B cell (primary cell): ENCODE data around the gene DNAJB6. TPM values are rescaled to one million over a fixed set of nuclear protein-coding genes. Genes with fewer than 3 reads are reported as not detected.

Experiments used
- ATAC-seq: fragments of 200-7000 bp; cut with Tn5 transposase; one replicate; pipeline ENCODE4 v1.10.0; 2021; ENCODE audit warnings: low read depth, mild to moderate bottlenecking, moderate number of reproducible peaks, moderate library complexity
- CTCF ChIA-PET: fragments of 350-600 bp; sonication (Branson Sonifier 250); formaldehyde crosslinking; loops from one replicate; lab custom pipeline; 2021; ENCODE audit warnings: antibody characterized with exemption, inconsistent platforms; lab: Charles Lee
- POLR2A ChIA-PET: fragments of 350-600 bp; sonication (Branson Sonifier 250); formaldehyde crosslinking; loops from one replicate; lab custom pipeline; 2021; ENCODE audit warnings: antibody characterized with exemption; lab: Charles Lee
- DNase-seq: peaks from one replicate; pipeline ENCODE4 v3.0.0; 2013
- H2AFZ ChIP-seq: 2 replicates; pipeline ENCODE4 v1.6.1; 2012; ENCODE audit warnings: mild to moderate bottlenecking, low read depth, low read length; ENCODE audit not compliant: insufficient read depth, poor library complexity, severe bottlenecking
- H3K27ac ChIP-seq, 2 donors: 1 replicate in 1 of 2; 2 replicates in 1 of 2; pipeline ENCODE4 v1.5.1; 2012 to 2013; ENCODE audit warnings: low read length in 2 of 2, mild to moderate bottlenecking in 2 of 2, moderate library complexity in 1 of 2
- H3K27me3 ChIP-seq, 4 experiments: fragments of 200-600 bp in 1 of 4; sonication (generic) in 1 of 4; replicated peaks in 1 of 4; 1 replicate in 2 of 4; 2 replicates in 2 of 4; pipeline versions ENCODE4 v1.6.1 to v1.7.0; 2013 to 2016; ENCODE audit warnings: low read length in 3 of 4, mild to moderate bottlenecking in 2 of 4, mixed read lengths in 1 of 4, moderate library complexity in 1 of 4; ENCODE audit not compliant: insufficient read depth in 4 of 4, control insufficient read depth in 3 of 4; ENCODE audit errors: control extremely low read depth in 1 of 4
- H3K36me3 ChIP-seq, 2 experiments: replicated peaks in 1 of 2; 1 replicate in 1 of 2; 2 replicates in 1 of 2; pipeline versions ENCODE4 v1.6.1 to v1.7.1; 2013; ENCODE audit warnings: low read length in 1 of 2; ENCODE audit not compliant: insufficient read depth in 2 of 2, control insufficient read depth in 1 of 2; ENCODE audit errors: control extremely low read depth in 1 of 2, extremely low read depth in 1 of 2
- H3K4me1 ChIP-seq, 2 donors: fragments of 200-600 bp in 1 of 2; sonication (generic) in 1 of 2; 1 replicate in 1 of 2; 2 replicates in 1 of 2; pipeline versions ENCODE4 v1.5.1 to v1.6.1; 2013 to 2017; ENCODE audit warnings: low read length in 2 of 2; ENCODE audit not compliant: control insufficient read depth in 2 of 2, insufficient read depth in 2 of 2
- H3K4me2 ChIP-seq: replicated peaks from 2 replicates; pipeline ENCODE3; 2012; ENCODE audit warnings: mild to moderate bottlenecking, low read depth, low read length; ENCODE audit not compliant: poor library complexity, severe bottlenecking
- H3K4me3 ChIP-seq, 5 experiments: fragments of 200-600 bp in 1 of 5; sonication (generic) in 1 of 5; 1 replicate in 3 of 5; 2 replicates in 2 of 5; pipeline versions ENCODE4 v1.5.1 to v1.7.0; 2011 to 2016; ENCODE audit warnings: low read length in 4 of 5, mild to moderate bottlenecking in 4 of 5, low read depth in 2 of 5, control low read depth in 1 of 5, moderate library complexity in 1 of 5; ENCODE audit not compliant: insufficient read depth in 1 of 5; ENCODE audit errors: control extremely low read depth in 1 of 5, extremely low read depth in 1 of 5
- H3K79me2 ChIP-seq: fragments of 200-600 bp; sonication (generic); one replicate; pipeline ENCODE4 v1.6.0; 2016; ENCODE audit warnings: low read length; ENCODE audit not compliant: control insufficient read depth, insufficient read depth
- H3K9ac ChIP-seq: fragments of 200-600 bp; sonication (generic); 2 replicates; pipeline ENCODE4 v1.6.1; 2017; ENCODE audit warnings: mild to moderate bottlenecking, low read length, moderate library complexity
- H3K9me3 ChIP-seq, 3 donors: one replicate each; pipeline versions ENCODE4 v1.6.1 to v1.7.1; 2013; ENCODE audit warnings: low read length in 2 of 3; ENCODE audit not compliant: control insufficient read depth in 2 of 3, insufficient read depth in 1 of 3; ENCODE audit errors: control extremely low read depth in 1 of 3
- H4K20me1 ChIP-seq: 2 replicates; pipeline ENCODE4 v1.6.0; 2012; ENCODE audit warnings: mild to moderate bottlenecking, low read length; ENCODE audit not compliant: insufficient read depth, control insufficient read depth, poor library complexity, severe bottlenecking
- H3K27ac Mint-ChIP-seq: one replicate; pipeline ENCODE4 v1.8.0; 2021; ENCODE audit warnings: mixed read lengths
- H3K27me3 Mint-ChIP-seq: one replicate; pipeline ENCODE4 v1.8.0; 2021; ENCODE audit warnings: mixed read lengths
- H3K4me1 Mint-ChIP-seq: one replicate; pipeline ENCODE4 v1.8.0; 2021; ENCODE audit warnings: mixed read lengths
- H3K4me3 Mint-ChIP-seq: one replicate; pipeline ENCODE4 v1.8.0; 2021; ENCODE audit warnings: mixed read lengths
- H3K9me3 Mint-ChIP-seq: one replicate; pipeline ENCODE4 v1.8.0; 2022; ENCODE audit warnings: mixed read lengths; ENCODE audit not compliant: insufficient read depth
- EZH2 ChIP-seq: IDR thresholded peaks from 2 replicates; pipeline ENCODE4 v1.6.1; 2012; ENCODE audit warnings: borderline replicate concordance, low read depth, mild to moderate bottlenecking, moderate library complexity, low read length; ENCODE audit not compliant: insufficient read depth, poor library complexity, severe bottlenecking
- WGBS: methylation state at CpG from one replicate; pipeline ENCODE4 v1.1.5; 2013; ENCODE audit warnings: missing lambda C conversion rate; ENCODE audit not compliant: insufficient coverage; 5-methylcytosine and 5-hydroxymethylcytosine counted together
- intact Hi-C: fragments of 100-400 bp; cut with micrococcal nuclease; formaldehyde crosslinking; loops from one replicate; pipeline ENCODE4 v1.10.0; 2022
- polyA plus RNA-seq: library from polyadenylated mRNA; depleted of rRNA; stranded (reverse); fragments of >200 nt; gene quantifications from 2 replicates; pipeline ENCODE4 v1.2.3, GENCODE V29; 2012
- total RNA-seq, 2 donors: library from RNA; stranded (reverse); fragments of 120-200 nt in 1 of 2; gene quantifications; 1 replicate in 1 of 2; 2 replicates in 1 of 2; pipeline versions ENCODE4 v1.2.3 to v1.2.4, GENCODE V29; 2013 to 2022
- TF ChIP-seq, protein P1 (sequence below): fragments of 200-600 bp; IDR thresholded peaks from one replicate; pipeline ENCODE4 v1.8.0; 2022; ENCODE audit warnings: antibody characterized with exemption, mild to moderate bottlenecking

Gene DNAJB6
- total and polyA plus RNA-seq, 2 donors (not counting 1 experiment from before 2014, with no cell fraction given) = 22.4 to 116 TPM

GRCh38 chr7:157439761-157440160 lies 103.0 kb downstream of the DNAJB6 start:
- TF ChIP-seq, protein P1, sequence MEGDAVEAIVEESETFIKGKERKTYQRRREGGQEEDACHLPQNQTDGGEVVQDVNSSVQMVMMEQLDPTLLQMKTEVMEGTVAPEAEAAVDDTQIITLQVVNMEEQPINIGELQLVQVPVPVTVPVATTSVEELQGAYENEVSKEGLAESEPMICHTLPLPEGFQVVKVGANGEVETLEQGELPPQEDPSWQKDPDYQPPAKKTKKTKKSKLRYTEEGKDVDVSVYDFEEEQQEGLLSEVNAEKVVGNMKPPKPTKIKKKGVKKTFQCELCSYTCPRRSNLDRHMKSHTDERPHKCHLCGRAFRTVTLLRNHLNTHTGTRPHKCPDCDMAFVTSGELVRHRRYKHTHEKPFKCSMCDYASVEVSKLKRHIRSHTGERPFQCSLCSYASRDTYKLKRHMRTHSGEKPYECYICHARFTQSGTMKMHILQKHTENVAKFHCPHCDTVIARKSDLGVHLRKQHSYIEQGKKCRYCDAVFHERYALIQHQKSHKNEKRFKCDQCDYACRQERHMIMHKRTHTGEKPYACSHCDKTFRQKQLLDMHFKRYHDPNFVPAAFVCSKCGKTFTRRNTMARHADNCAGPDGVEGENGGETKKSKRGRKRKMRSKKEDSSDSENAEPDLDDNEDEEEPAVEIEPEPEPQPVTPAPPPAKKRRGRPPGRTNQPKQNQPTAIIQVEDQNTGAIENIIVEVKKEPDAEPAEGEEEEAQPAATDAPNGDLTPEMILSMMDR = no peak
- no peak for TF ChIP-seq EZH2
- Histone ChIP-seq H2AFZ (no peak overlapping the region), H3K27me3 (no peaks in the 10 kb centered on the region), H3K36me3 (no peaks in the 10 kb centered on the region), H3K9ac (no peak overlapping the region), H3K4me1 (no peaks in the 10 kb centered on the region), H3K4me2 (no peak overlapping the region), H4K20me1 (no peaks in the 10 kb centered on the region), H3K4me3 (no peak overlapping the region), H3K27ac (no peak overlapping the region), H3K9me3 (peaks cover 0 to 8% (median 0%) of the 10 kb centered on the region in 3 donors), H3K79me2 (no peaks in the 10 kb centered on the region)
- CTCF ChIA-PET = no interaction called here
- intact Hi-C loops = no loop called here
- DNase-seq (no peak), ATAC-seq (no peak)
- POLR2A ChIA-PET = no interaction called here
- Mint-ChIP-seq H3K27me3 (peaks cover 9% of the 10 kb centered on the region), H3K27ac (no peak overlapping the region), H3K4me1 (no peaks in the 10 kb centered on the region), H3K9me3 (no peaks in the 10 kb centered on the region), H3K4me3 (no peak overlapping the region)
- 97% methylated on average over 3 of the region's 3 CpGs for WGBS

DNA sequence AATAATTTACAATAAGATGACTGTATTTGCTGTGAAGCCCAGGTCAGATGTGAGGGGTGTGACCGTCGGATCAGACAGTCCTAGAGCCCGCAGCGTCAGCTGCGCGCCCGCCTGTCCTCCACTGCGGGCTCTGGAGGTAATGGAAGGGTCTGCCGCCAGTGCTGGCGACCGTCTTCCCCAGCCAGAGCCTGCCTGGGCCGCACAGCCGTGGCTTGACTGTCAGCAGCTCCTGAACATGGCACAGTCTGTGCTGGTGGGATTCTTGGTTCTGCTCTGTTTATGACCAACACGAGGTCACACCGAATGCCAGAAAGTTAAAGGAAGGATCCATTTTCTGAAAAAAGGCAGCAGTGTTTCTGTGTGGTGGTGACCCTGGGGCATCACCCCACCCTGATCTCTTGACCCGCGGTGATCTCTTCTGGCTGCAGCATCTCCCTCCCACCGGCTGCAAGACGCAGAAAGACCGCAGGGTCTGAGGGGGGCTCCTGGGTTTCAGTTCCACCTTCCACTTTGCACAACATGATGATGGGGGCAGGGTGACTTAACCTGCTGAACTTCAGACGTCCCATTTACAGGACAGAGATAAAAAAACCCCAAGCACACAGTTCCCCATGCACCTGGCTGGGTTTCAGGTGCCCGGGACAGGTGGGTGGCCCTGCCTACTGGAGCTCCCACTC lies 103.7 kb downstream of the DNAJB6 start:
- Histone ChIP-seq H2AFZ (no peak overlapping the region), H3K9me3 (peaks cover 0 to 8% (median 0%) of the 10 kb centered on the region in 3 donors), H3K4me2 (no peak overlapping the region), H3K79me2 (no peaks in the 10 kb centered on the region), H3K4me1 (no peaks in the 10 kb centered on the region), H4K20me1 (no peaks in the 10 kb centered on the region), H3K9ac (no peak overlapping the region), H3K36me3 (no peaks in the 10 kb centered on the region), H3K4me3 (no peak overlapping the region), H3K27me3 (no peaks in the 10 kb centered on the region), H3K27ac (no peak overlapping the region)
- CTCF ChIA-PET = no interaction called here
- Mint-ChIP-seq H3K4me3 (no peak overlapping the region), H3K4me1 (no peaks in the 10 kb centered on the region), H3K27me3 (peaks cover 9% of the 10 kb centered on the region), H3K27ac (no peak overlapping the region), H3K9me3 (no peaks in the 10 kb centered on the region)
- intact Hi-C loops = no loop called here
- no peak for TF ChIP-seq EZH2
- TF ChIP-seq, protein P1 = no peak
- POLR2A ChIA-PET = no interaction called here
- 87% methylated on average over 19 of the region's 22 CpGs for WGBS
- ATAC-seq (no peak), DNase-seq (no peak)
